ENCODE measurements around the gene TMCC3. TPM values are rescaled to one million over a fixed set of nuclear protein-coding genes. Genes with fewer than 3 reads are reported as not detected.

TMCC3 gene
- total RNA-seq, 1 donor from 2014 or later, result 11.0 TPM

DNA sequence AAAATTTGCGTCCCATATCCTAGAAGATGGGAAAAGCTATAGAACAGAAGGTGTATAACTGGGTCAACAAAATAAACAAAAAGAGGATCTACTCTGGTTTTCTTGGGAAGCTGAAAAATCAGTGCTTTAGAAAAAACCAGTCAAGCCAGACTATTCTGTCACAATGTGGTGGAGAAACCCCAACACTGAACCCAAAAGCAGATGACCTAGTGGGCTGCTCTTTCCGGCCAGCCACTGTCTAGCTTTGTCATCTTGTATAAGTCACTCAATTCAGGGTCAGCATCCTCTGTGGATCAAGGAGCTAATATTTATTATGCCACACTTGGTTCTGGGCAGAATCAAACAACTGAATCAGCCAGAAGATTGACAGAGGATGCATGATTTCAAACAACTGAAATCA lies 26.6 kb upstream of the TMCC3 start:
- TF ChIP-seq, protein P1, sequence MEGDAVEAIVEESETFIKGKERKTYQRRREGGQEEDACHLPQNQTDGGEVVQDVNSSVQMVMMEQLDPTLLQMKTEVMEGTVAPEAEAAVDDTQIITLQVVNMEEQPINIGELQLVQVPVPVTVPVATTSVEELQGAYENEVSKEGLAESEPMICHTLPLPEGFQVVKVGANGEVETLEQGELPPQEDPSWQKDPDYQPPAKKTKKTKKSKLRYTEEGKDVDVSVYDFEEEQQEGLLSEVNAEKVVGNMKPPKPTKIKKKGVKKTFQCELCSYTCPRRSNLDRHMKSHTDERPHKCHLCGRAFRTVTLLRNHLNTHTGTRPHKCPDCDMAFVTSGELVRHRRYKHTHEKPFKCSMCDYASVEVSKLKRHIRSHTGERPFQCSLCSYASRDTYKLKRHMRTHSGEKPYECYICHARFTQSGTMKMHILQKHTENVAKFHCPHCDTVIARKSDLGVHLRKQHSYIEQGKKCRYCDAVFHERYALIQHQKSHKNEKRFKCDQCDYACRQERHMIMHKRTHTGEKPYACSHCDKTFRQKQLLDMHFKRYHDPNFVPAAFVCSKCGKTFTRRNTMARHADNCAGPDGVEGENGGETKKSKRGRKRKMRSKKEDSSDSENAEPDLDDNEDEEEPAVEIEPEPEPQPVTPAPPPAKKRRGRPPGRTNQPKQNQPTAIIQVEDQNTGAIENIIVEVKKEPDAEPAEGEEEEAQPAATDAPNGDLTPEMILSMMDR (IDR thresholded peaks at IDR 0.05), result no peak
- H3K4me3 ChIP-seq, result no peak overlapping the region
- no peaks in the 10 kb centered on the region for H3K27me3 ChIP-seq
- no peaks in the 10 kb centered on the region for H3K36me3 ChIP-seq
- H3K27ac ChIP-seq, result no peak overlapping the region
- intact Hi-C loops (cut with DNase I), result no loop called here
- no peak for DNase-seq (ENCODE audit: low spot score in 2 of 2)
- H3K9me3 ChIP-seq, result no peaks in the 10 kb centered on the region
- peaks cover 0 to 11% of the 10 kb centered on the region in 2 donors for H3K4me1 ChIP-seq

GRCh38 chr12:94676031-94676641 lies 25.8 kb upstream of the TMCC3 start:
- Histone ChIP-seq H3K27ac (peak overlapping the region; percentile 9 to 20), H3K4me1 (peaks cover 0 to 11% of the 10 kb centered on the region in 2 donors)
- DNase-seq (ENCODE audit: low spot score in 2 of 2), result peak; percentile 28 to 77

DNA sequence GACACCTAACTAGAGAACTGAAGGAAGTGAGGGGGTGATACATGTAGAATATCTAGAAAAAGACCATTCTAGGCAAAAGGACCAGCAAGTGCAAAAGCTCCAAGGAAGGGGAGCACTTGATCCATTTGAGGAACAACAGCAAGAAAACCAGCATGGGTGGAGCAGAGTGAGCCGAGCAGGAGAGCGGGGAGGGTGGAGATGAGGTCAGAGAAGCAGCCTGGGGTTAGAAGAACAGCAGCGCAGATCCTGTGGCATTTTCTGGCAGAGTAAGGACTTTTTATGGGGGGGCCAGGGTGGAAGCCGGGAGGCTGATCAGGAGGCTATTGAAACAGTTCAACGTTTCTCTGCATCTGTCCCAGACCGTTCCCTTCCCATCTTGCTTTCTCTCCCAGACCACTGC lies 24.5 kb upstream of the TMCC3 start:
- no peak overlapping the region for H3K27ac ChIP-seq
- H3K27me3 ChIP-seq, result no peaks in the 10 kb centered on the region
- H3K4me3 ChIP-seq, result no peak overlapping the region
- intact Hi-C loops (cut with DNase I), result no loop called here
- no peaks in the 10 kb centered on the region for H3K36me3 ChIP-seq
- TF ChIP-seq, protein P1 (IDR thresholded peaks at IDR 0.05), result no peak
- peaks cover 0 to 11% of the 10 kb centered on the region in 2 donors for H3K4me1 ChIP-seq
- no peaks in the 10 kb centered on the region for H3K9me3 ChIP-seq
- peak; percentile 35 to 73 for DNase-seq (ENCODE audit: low spot score in 2 of 2)

More at GRCh38 chr12:94676031-94676641, 25.8 kb upstream of the TMCC3 start:
- Histone ChIP-seq H3K27me3 (no peaks in the 10 kb centered on the region), H3K4me3 (no peak overlapping the region), H3K9me3 (no peaks in the 10 kb centered on the region), H3K36me3 (no peaks in the 10 kb centered on the region)
- intact Hi-C loops (cut with DNase I), result no loop called here
- TF ChIP-seq, protein P1 (IDR thresholded peaks at IDR 0.05), result no peak

GRCh38 chr12:94674051-94674451 lies 23.7 kb upstream of the TMCC3 start:
- no peak for DNase-seq (ENCODE audit: low spot score in 2 of 2)
- H3K27ac ChIP-seq, result no peak overlapping the region
- intact Hi-C loops (cut with DNase I), result no loop called here
- H3K36me3 ChIP-seq, result no peaks in the 10 kb centered on the region
- TF ChIP-seq, protein P1 (IDR thresholded peaks at IDR 0.05), result no peak
- H3K4me3 ChIP-seq, result no peak overlapping the region
- no peaks in the 10 kb centered on the region for H3K9me3 ChIP-seq
- H3K27me3 ChIP-seq, result no peaks in the 10 kb centered on the region
- peaks cover 0 to 11% of the 10 kb centered on the region in 2 donors for H3K4me1 ChIP-seq

DNA sequence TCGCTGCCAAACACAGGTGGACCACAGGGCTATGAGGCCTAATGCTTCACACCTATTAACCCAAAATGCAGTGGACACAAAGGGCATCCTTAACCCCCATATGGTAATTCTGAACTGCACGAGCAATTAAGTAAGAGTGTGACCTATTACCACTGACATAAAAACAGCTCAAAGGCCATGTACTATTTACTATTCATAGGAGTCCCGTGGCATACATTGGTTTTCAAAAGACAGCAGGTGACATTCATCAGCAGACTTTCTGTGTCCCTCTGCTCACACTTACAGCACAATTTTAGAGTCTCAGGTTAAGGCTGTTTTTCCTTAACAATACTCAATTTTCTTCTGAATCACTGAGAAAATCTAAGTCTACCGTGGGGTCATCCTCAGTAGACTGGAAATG lies 23.1 kb upstream of the TMCC3 start:
- DNase-seq (ENCODE audit: low spot score in 2 of 2), result no peak
- H3K9me3 ChIP-seq, result no peaks in the 10 kb centered on the region
- H3K4me1 ChIP-seq, result peaks cover 0 to 11% of the 10 kb centered on the region in 2 donors
- no peak overlapping the region for H3K4me3 ChIP-seq
- TF ChIP-seq, protein P1 (IDR thresholded peaks at IDR 0.05), result no peak
- intact Hi-C loops (cut with DNase I), result no loop called here
- no peaks in the 10 kb centered on the region for H3K27me3 ChIP-seq
- no peaks in the 10 kb centered on the region for H3K36me3 ChIP-seq
- no peak overlapping the region for H3K27ac ChIP-seq

Data from ascending aorta (tissue), 2 donors.